ENCODE measurements around the gene DYNLRB1. TPM values are rescaled to one million over a fixed set of nuclear protein-coding genes. Genes with fewer than 3 reads are reported as not detected.
"Not testable (repeated sequence)": the region's sequence is repeated elsewhere in the genome, so short reads cannot be mapped to it uniquely, and the experiment has no call there.

The DYNLRB1 gene
- total and polyA plus RNA-seq, 9 donors: 79.9 to 319 (median 122) TPM

DNA sequence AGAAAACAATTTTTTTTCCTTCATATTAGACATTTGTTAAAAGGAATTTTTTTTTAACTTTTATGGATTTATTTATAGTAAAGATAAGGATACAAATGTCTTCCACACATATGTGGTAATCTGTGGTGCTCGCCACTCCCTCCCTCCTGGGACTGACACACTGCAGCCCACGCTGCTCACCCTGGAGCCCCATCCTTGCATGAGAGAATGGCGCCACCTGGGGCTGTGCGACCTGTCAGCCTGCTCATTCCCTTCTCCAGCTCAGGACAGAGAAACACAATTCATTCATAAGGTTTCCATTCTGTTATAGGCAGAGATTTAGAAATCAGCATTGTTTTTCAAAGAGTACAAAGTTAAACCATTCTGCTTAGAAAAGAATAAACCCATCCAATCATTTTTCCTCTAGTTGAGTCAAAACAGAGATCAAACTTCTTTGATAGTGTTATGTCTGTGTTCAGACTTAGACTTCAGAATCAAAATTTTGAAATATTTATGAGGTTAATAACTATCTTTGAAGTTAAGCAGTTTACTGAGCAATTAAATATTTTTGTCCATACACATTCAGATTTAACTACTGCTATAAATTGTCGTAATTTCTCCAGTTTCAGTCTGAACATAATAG lies 42.8 kb upstream of the DYNLRB1 start:
- TF ChIP-seq, protein P1, sequence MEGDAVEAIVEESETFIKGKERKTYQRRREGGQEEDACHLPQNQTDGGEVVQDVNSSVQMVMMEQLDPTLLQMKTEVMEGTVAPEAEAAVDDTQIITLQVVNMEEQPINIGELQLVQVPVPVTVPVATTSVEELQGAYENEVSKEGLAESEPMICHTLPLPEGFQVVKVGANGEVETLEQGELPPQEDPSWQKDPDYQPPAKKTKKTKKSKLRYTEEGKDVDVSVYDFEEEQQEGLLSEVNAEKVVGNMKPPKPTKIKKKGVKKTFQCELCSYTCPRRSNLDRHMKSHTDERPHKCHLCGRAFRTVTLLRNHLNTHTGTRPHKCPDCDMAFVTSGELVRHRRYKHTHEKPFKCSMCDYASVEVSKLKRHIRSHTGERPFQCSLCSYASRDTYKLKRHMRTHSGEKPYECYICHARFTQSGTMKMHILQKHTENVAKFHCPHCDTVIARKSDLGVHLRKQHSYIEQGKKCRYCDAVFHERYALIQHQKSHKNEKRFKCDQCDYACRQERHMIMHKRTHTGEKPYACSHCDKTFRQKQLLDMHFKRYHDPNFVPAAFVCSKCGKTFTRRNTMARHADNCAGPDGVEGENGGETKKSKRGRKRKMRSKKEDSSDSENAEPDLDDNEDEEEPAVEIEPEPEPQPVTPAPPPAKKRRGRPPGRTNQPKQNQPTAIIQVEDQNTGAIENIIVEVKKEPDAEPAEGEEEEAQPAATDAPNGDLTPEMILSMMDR (IDR thresholded peaks at IDR 0.05): no peak
- no peak for TF ChIP-seq POLR2A (IDR thresholded peaks at IDR 0.05)
- TF ChIP-seq EP300 (IDR thresholded peaks at IDR 0.05): no peak
- Histone ChIP-seq H3K27ac (no peak overlapping the region), H3K9me3 (no peaks in the 10 kb centered on the region), H3K4me3 (no peak overlapping the region), H3K27me3 (no peaks in the 10 kb centered on the region), H3K36me3 (no peaks in the 10 kb centered on the region), H3K4me1 (ENCODE audit: insufficient read depth) (peaks cover 2% of the 10 kb centered on the region)
- WGBS, 3 donors: 56 to 68% (median 58%) methylated on average over 5 of the region's 5 CpGs
- peak in 3 of 5 donors; percentile 28 to 54 (median 30) for DNase-seq
- intact Hi-C loops (cut with DNase I): loop anchor here in 1 of 4 donors (10.0 kb wide), 1 partner anchor 159 kb away; no protein-coding TSS in a partner anchor

DNA sequence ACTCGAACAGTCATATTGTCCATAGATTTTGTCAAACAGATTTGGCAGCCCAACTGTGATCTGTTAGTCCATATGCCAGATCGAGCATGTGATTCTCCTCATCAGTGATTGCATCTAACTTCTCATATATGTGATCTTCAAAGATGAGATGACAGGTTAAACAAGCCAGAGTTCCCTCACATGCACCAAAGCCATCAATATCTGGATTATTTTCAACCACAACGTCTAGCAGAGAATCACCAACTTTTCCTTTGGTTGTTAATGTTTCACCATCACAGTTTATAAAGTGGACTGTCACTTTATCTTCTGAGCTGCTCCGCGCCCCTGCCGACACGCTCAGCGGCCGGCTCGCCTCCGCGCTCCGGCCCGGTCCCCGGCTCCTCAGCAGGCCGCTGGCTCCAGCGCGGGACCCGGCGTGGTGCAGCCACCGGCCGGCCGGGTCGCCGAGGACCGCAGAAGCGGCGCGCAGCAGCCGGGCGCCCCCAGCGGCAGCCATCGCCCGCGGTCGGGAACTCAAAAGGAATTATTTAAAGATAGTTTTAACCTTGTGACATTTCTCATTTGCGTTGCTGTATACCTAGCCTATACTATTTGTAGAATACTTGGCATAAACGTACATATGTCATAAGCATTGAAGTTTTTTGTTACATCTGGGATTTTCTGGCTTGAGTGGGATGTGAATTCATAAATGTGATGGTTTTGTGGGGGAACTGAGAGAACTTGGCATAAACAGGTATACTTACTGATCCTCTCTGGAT lies 40.1 kb upstream of the DYNLRB1 start:
- intact Hi-C loops (cut with DNase I): loop anchor here in 1 of 4 donors (10.0 kb wide), 1 partner anchor 161 kb away; no protein-coding TSS in a partner anchor
- 18 to 31% (median 27%) methylated on average over 38 of the region's 38 CpGs for WGBS, 3 donors
- DNase-seq: peak; percentile 34 to 73 (median 57)

DNA sequence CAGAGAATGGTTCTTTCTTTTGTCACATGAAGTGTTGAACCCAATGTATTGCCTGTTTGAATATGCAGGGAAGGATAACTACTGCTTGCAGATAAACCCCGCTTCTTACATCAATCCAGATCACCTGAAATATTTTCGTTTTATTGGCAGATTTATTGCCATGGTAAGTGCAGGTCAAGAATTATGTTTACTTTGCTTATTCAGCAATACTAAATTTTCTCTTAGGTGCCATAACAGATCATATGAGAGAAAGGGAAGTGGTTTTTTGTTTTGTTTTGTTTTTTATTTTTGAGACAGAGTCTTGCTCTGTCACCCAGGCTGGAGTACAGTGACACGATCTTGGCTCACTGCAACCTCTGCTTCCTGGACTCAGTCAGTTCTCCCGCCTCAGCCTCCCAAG lies 36.6 kb upstream of the DYNLRB1 start:
- intact Hi-C loops (cut with DNase I): loop anchor here in 1 of 4 donors (10.0 kb wide), 1 partner anchor 165 kb away; no protein-coding TSS in a partner anchor
- no peak overlapping the region for H3K4me3 ChIP-seq
- H3K27me3 ChIP-seq: no peaks in the 10 kb centered on the region
- WGBS, 3 donors: 94 to 96% (median 94%) methylated on average over 4 of the region's 4 CpGs
- no peaks in the 10 kb centered on the region for H3K36me3 ChIP-seq
- DNase-seq: no peak
- no peak overlapping the region for H3K27ac ChIP-seq
- no peaks in the 10 kb centered on the region for H3K9me3 ChIP-seq
- no peak for TF ChIP-seq POLR2A (IDR thresholded peaks at IDR 0.05)
- H3K4me1 ChIP-seq (ENCODE audit: insufficient read depth): no peaks in the 10 kb centered on the region

More for the DNA sequence above, 40.1 kb upstream of the DYNLRB1 start:
- Histone ChIP-seq H3K27ac (no peak overlapping the region), H3K4me3 (no peak overlapping the region), H3K4me1 (ENCODE audit: insufficient read depth) (peaks cover 2% of the 10 kb centered on the region), H3K36me3 (no peaks in the 10 kb centered on the region), H3K9me3 (no peaks in the 10 kb centered on the region), H3K27me3 (no peaks in the 10 kb centered on the region)
- TF ChIP-seq EP300 (IDR thresholded peaks at IDR 0.05) (no peak), POLR2A (IDR thresholded peaks at IDR 0.05) (no peak)
- TF ChIP-seq, protein P1 (IDR thresholded peaks at IDR 0.05): peak; percentile 56 to 79 (median 69)

DNA sequence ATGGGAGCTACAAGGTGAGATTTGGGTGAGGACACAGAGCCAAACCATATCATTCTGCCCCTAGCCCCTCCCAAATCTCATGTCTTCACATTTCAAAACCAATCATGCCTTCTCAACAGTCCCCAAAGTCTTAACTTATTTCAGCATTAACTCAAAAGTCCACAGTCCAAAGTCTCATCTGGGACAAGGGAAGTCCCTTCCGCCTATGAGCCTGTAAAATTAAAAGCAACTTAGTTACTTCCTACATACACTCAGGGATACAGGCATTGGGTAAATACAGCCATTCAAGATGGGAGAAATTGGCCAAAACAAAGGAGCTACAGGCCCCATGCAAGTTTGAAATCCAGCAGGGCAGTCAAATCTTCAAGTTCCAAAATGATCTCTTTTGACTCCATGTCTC lies 34.1 kb upstream of the DYNLRB1 start:
- intact Hi-C loops (cut with DNase I); H3K27ac ChIP-seq; H3K4me3 ChIP-seq; H3K4me1 ChIP-seq (ENCODE audit: insufficient read depth); DNase-seq; H3K27me3 ChIP-seq; H3K9me3 ChIP-seq; H3K36me3 ChIP-seq: not testable (repeated sequence)
- 0 to 48% (median 47%) methylated on average over 1 of the region's 1 CpG for WGBS, 3 donors

DNA sequence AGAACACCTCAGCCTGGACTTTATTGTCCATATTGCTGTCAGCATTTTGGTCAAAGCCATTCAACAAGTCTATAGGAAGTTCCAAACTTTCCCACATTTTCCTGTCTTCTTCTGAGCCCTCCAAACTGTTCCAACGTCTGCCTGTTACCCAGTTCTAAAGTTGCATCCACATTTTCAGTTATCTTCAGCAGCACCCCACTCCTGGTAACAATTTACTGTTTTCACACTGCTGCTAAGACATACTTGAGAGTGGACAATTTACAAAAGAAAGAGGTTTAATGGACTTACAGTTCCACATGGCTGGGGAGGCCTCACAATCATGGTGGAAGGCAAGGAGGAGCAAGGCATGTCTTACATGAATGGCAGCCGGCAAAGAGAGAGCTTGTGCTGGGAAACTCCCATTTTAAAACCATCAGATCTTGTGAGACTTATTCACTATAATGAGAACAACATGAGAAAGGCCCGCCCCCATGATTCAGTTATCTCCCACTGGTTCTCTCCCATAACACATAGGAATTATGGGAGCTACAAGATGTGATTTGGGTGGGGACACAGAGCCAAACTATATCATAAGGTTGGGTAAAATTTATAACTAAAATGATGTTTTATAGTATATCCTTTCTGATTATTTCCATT lies 32.5 kb upstream of the DYNLRB1 start:
- intact Hi-C loops (cut with DNase I); DNase-seq; H3K27ac ChIP-seq; H3K4me1 ChIP-seq (ENCODE audit: insufficient read depth); H3K9me3 ChIP-seq; H3K27me3 ChIP-seq; H3K4me3 ChIP-seq; H3K36me3 ChIP-seq: not testable (repeated sequence)
- WGBS, 3 donors: 93 to 98% (median 95%) methylated on average over 3 of the region's 3 CpGs

Measured in ovary (tissue), 9 donors.